Lung (tissue), 12 donors: ENCODE data around the gene F2RL3. TPM values are rescaled to one million over a fixed set of nuclear protein-coding genes. Genes with fewer than 3 reads are reported as not detected.

Source experiments
- ATAC-seq: fragments of 200-7000 bp; cut with Tn5 transposase; one replicate; pipeline ENCODE4 v1.9.1; 2020; ENCODE audit warnings: moderate number of reproducible peaks; ENCODE audit not compliant: insufficient read depth, low FRiP score
- DNase-seq, 3 donors: peaks; one replicate each; pipeline ENCODE4 v3.0.0-alpha.2; 2013 to 2017
- H3K27ac ChIP-seq, 2 donors: one replicate each; pipeline ENCODE4 v1.5.1; 2013; ENCODE audit warnings: mild to moderate bottlenecking in 2 of 2, moderate library complexity in 2 of 2, control low read depth in 1 of 2, inconsistent platforms in 1 of 2, low read depth in 1 of 2, low read length in 1 of 2
- H3K27me3 ChIP-seq, 3 donors: one replicate each; pipeline ENCODE4 v1.5.1; 2013; ENCODE audit warnings: low read length in 2 of 3; ENCODE audit not compliant: control insufficient read depth in 3 of 3, insufficient read depth in 3 of 3
- H3K36me3 ChIP-seq, 4 donors: one replicate each; pipeline ENCODE4 v1.5.1; 2013; ENCODE audit warnings: low read length in 4 of 4, mild to moderate bottlenecking in 1 of 4, moderate library complexity in 1 of 4; ENCODE audit not compliant: control insufficient read depth in 4 of 4, insufficient read depth in 4 of 4
- H3K4me1 ChIP-seq, 5 donors: one replicate each; pipeline ENCODE4 v1.5.1; 2013; ENCODE audit warnings: low read length in 5 of 5, mild to moderate bottlenecking in 2 of 5, moderate library complexity in 1 of 5; ENCODE audit not compliant: control insufficient read depth in 5 of 5, insufficient read depth in 5 of 5
- H3K4me3 ChIP-seq: one replicate; pipeline ENCODE4 v1.5.1; 2013; ENCODE audit warnings: mild to moderate bottlenecking, control low read depth, moderate library complexity
- H3K9ac ChIP-seq, 2 donors: one replicate each; pipeline ENCODE4 v1.5.1; 2013; ENCODE audit warnings: low read length in 2 of 2, control low read depth in 1 of 2; ENCODE audit not compliant: insufficient read depth in 1 of 2
- H3K9me3 ChIP-seq, 4 donors: one replicate each; pipeline ENCODE4 v1.5.1; 2013; ENCODE audit warnings: low read length in 3 of 4, mild to moderate bottlenecking in 1 of 4, moderate library complexity in 1 of 4; ENCODE audit not compliant: control insufficient read depth in 4 of 4, insufficient read depth in 3 of 4
- CTCF ChIP-seq: IDR thresholded peaks from 2 replicates; pipeline ENCODE4 v1.5.1; 2012; ENCODE audit warnings: mild to moderate bottlenecking; ENCODE audit errors: control extremely low read depth, extremely low read depth
- WGBS, 2 donors: extraction: QIAGEN DNeasy Blood & Tissue Kit; methylation state at CpG; one replicate each; pipeline ENCODE4 v1.1.7; 2013; 5-methylcytosine and 5-hydroxymethylcytosine counted together
- polyA plus RNA-seq, 2 donors: library from polyadenylated mRNA; stranded (reverse); fragments of 200-250 nt; gene quantifications; one replicate each; pipeline ENCODE4 v1.2.1, GENCODE V29; 2013
- total RNA-seq, 2 donors: library from RNA; depleted of rRNA in 1 of 2; stranded (reverse); fragments of >200 nt in 1 of 2; gene quantifications; one replicate each; pipeline ENCODE4 v1.2.1, GENCODE V29; 2014 to 2021
- donor health status: control.
- donor health status: control.
- donor health status: Bipolar disorder and iron deficiency.
- donor health status: healthy.
- donor health status: DM: yes; HTN: yes; CAD: no.

The F2RL3 gene
- total and polyA plus RNA-seq, 4 donors: 5.8 to 76.8 (median 53.0) TPM

- Histone ChIP-seq H3K4me3 (no peak overlapping the region), H3K27me3 (no peaks in the 10 kb centered on the region), H3K9me3 (peaks cover 0 to 2% (median 0%) of the 10 kb centered on the region in 4 donors), H3K27ac (peak overlapping the region in 1 of 2 donors; percentile 66), H3K36me3 (peaks cover 9 to 65% (median 29%) of the 10 kb centered on the region in 4 donors), H3K9ac (no peak overlapping the region), H3K4me1 (peaks cover 0 to 34% (median 0%) of the 10 kb centered on the region in 5 donors)
- no peak for ATAC-seq
- TF ChIP-seq CTCF: no peak
- 94% methylated on average over 39 of the region's 39 CpGs for WGBS, 2 donors
- no peak for DNase-seq
Measured at GRCh38 chr19:16875584-16876555, 12.9 kb upstream of the F2RL3 start.

GRCh38 chr19:16876904-16877361, 11.9 kb upstream of the F2RL3 start:
- Histone ChIP-seq H3K36me3 (peaks cover 6 to 57% (median 25%) of the 10 kb centered on the region in 4 donors), H3K4me1 (peaks cover 0 to 31% (median 0%) of the 10 kb centered on the region in 5 donors), H3K9ac (no peak overlapping the region), H3K4me3 (no peak overlapping the region), H3K27me3 (no peaks in the 10 kb centered on the region), H3K9me3 (peaks cover 0 to 8% (median 3%) of the 10 kb centered on the region in 4 donors), H3K27ac (peak overlapping the region in 1 of 2 donors; percentile 66)
- 57 to 60% methylated on average over 12 of the region's 12 CpGs for WGBS, 2 donors
- no peak for TF ChIP-seq CTCF
- ATAC-seq (peak; percentile 17), DNase-seq (peak in 2 of 3 donors; percentile 29 to 36)

- no peak overlapping the region for H3K4me3 ChIP-seq
- peaks cover 0 to 30% (median 0%) of the 10 kb centered on the region in 5 donors for H3K4me1 ChIP-seq
- ATAC-seq (no peak), DNase-seq (no peak)
- H3K9me3 ChIP-seq: peaks cover 0 to 13% (median 7%) of the 10 kb centered on the region in 4 donors
- peak overlapping the region in 1 of 2 donors; percentile 66 for H3K27ac ChIP-seq
- no peak overlapping the region for H3K9ac ChIP-seq
- TF ChIP-seq CTCF: no peak
- peaks cover 5 to 54% (median 24%) of the 10 kb centered on the region in 4 donors for H3K36me3 ChIP-seq
- 87 to 94% methylated on average over 11 of the region's 11 CpGs for WGBS, 2 donors
- H3K27me3 ChIP-seq: no peaks in the 10 kb centered on the region
Measured at GRCh38 chr19:16877581-16877980, 11.2 kb upstream of the F2RL3 start.
